GM18867 (cell line): Measurements from ENCODE around the gene ZNF581.

ENCODE experiments used
- ATAC-seq: cut with Tn5 transposase; IDR thresholded peaks from one replicate; pipeline ENCODE4 v1.9.1; 2021; ENCODE audit warnings: mild to moderate bottlenecking, moderate library complexity; ENCODE audit not compliant: unreplicated experiment

The ZNF581 gene

DNA sequence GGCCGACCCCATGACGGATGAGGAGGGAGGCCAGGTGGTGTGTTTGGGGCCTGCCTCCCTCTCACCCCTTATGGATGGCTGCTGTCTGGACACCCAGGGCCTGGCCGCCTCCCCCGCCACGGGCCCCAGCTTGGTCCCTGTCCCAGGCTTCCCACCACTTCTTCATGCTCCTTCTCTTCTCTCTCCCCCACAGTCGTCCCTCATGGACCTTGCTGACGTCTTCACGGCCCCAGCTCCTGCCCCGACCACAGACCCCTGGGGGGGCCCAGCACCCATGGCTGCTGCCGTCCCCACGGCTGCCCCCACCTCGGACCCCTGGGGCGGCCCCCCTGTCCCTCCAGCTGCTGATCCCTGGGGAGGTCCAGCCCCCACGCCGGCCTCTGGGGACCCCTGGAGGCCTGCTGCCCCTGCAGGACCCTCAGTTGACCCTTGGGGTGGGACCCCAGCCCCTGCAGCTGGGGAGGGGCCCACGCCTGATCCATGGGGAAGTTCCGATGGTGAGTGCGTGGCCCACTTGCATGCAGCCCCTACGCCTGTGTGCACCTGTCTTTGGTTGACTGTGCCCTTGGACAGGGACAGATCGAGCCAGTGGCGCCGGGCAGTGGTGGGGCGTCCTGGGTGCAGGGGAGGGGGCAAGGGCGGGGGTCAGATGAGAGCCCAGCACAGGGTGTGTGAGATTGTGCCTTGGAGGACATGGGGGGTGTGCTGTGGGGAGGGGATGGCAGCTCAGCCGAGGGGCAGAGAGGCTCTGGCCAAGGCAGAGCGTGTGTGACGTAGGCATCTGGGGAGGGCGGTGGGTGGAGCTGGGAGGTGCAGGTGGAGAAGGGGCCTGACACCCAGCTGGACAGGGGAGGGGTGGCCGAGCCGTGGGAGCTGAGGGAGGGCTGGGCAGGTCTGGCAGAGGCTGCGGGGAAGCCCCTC is 48.4 kb downstream of the ZNF581 start:
- no peak for ATAC-seq

DNA sequence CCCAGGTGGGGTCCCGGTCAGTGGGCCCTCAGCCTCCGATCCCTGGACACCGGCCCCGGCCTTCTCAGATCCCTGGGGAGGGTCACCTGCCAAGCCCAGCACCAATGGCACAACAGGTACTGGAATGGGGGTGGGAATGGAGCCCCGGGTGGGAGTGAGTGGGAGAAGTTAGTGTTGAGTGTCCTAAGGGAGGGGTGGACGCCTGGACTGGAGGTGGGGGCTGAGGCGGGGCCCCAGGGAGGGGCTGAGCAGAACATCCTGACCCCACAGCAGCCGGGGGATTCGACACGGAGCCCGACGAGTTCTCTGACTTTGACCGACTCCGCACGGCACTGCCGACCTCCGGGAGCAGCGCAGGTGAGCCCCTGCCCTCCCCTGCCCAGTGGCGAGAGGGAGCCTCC is 49.2 kb downstream of the ZNF581 start:
- no peak for ATAC-seq

DNA sequence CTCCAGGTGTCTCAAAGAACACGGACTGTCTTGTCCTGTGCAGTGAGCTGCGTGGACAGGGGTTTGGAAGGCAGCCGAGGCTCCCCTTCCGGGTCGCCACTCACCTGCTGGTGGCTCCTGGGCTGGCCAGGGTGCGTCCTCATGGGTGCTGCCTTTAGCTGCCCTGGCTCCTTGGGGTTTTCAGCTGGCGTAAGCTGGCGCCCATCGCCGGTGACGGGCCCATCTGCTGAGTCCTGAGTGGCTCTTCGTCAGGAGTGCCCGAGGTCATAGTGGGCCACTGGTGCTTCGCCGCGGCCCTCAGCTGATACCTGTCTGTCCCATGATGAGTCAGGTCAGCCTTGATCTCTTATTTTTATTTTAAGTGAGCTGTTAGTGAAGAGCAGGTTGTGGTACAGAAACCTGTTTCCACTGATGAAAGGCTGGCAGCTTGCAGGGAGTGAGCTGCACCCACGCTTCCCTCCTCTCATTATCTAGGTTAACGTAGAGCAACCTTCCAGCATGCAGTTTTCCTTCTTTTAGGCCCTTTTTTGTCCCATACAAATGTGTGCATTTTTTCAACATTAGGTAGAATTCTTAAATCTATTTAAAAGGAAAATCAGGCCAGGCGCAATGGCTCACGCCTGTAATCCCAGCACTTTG is 50.0 kb downstream of the ZNF581 start:
- no peak for ATAC-seq

GRCh38 chr19:55694241-55694655 is 50.8 kb downstream of the ZNF581 start:
- ATAC-seq: no peak

DNA sequence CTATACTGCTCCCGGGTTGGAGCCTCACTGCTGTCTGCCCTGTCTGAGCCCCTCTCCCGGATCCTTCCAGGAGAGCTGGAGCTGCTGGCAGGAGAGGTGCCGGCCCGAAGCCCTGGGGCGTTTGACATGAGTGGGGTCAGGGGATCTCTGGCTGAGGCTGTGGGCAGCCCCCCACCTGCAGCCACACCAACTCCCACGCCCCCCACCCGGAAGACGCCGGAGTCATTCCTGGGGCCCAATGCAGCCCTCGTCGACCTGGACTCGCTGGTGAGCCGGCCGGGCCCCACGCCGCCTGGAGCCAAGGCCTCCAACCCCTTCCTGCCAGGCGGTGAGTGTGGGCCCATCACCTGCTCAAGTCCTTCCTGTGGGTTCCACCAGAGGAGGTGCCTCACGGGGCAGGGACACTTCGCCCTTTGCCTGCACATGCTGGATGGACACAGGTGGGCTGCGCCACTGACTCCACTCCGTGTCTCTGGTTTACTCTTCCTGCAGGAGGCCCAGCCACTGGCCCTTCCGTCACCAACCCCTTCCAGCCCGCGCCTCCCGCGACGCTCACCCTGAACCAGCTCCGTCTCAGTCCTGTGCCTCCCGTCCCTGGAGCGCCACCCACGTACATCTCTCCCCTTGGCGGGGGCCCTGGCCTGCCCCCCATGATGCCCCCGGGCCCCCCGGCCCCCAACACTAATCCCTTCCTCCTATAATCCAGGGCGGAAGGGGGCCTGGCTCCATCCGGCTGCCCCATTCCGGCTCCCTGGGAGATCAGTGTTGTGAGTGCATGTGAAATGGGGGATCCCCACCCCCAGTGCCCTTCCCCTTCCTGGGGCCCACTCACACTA is 51.4 kb downstream of the ZNF581 start:
- ATAC-seq: no peak
